Measurements from ENCODE around the gene ZC3H8. TPM values are rescaled to one million over a fixed set of nuclear protein-coding genes. Genes with fewer than 3 reads are reported as not detected.

ZC3H8 gene
- total RNA-seq, 1 experiment from 2014 or later = 30.5 TPM

GRCh38 chr2:112162341-112162740 is 92.5 kb downstream of the ZC3H8 start:
- no peak overlapping the region for H3K27ac Mint-ChIP-seq (ENCODE audit: low read depth, unreplicated experiment)
- peaks cover 4% of the 10 kb centered on the region for H3K36me3 Mint-ChIP-seq (ENCODE audit: insufficient read depth, unreplicated experiment)
- no peaks in the 10 kb centered on the region for H3K9me3 Mint-ChIP-seq (ENCODE audit: unreplicated experiment)
- POLR2A ChIA-PET = no interaction called here
- DNase-seq (ENCODE audit: unreplicated experiment) = no peak
- H3K27me3 Mint-ChIP-seq (ENCODE audit: insufficient read depth, unreplicated experiment) = no peaks in the 10 kb centered on the region
- no TSS peak for BruUV-seq (replicated peaks)
- CTCF ChIA-PET = no interaction called here
- no peak overlapping the region for H3K4me3 Mint-ChIP-seq (ENCODE audit: unreplicated experiment)
- H3K4me1 Mint-ChIP-seq (ENCODE audit: insufficient read depth, unreplicated experiment) = no peaks in the 10 kb centered on the region
- no peak for TF ChIP-seq CTCF (IDR thresholded peaks at IDR 0.05; ENCODE audit: unreplicated experiment)
- intact Hi-C loops (cut with micrococcal nuclease) = no loop called here

Other genes with a start within 250 kb of the ZC3H8 start
- gene TMEM87B, start 199.8 kb downstream of the ZC3H8 start, total RNA-seq (2022) = 29.1 and 39.2 TPM in 2 replicates
- 0.07 and 0.14 TPM in 2 replicates for gene FBLN7, start 116.7 kb downstream of the ZC3H8 start, total RNA-seq (2022)
- 16.9 and 18.6 TPM in 2 replicates for gene ZC3H6, start 20.6 kb upstream of the ZC3H8 start, total RNA-seq (2022)
- 13.9 and 16.2 TPM in 2 replicates for gene RGPD8, start 178.6 kb upstream of the ZC3H8 start, total RNA-seq (2022)
- gene TTL, start 227.1 kb upstream of the ZC3H8 start, total RNA-seq (2022) = 53.7 and 54.6 TPM in 2 replicates

Data from MCF 10A (cell line).